Measurements from ENCODE around the gene ANKRD36C.
"Not testable (repeated sequence)": the region's sequence is repeated elsewhere in the genome, so short reads cannot be mapped to it uniquely, and the experiment has no call there.

Gene ANKRD36C

GRCh38 chr2:95789385-95789784, 202.2 kb downstream of the ANKRD36C start:
- H3K4me3 ChIP-seq (ENCODE audit: low read length); H3K36me3 ChIP-seq (ENCODE audit: control insufficient read depth, insufficient read depth, low read length, severe bottlenecking); H3K4me1 ChIP-seq (ENCODE audit: control insufficient read depth, insufficient read depth, low read length); H3K27me3 ChIP-seq (replicated peaks; ENCODE audit: control insufficient read depth, insufficient read depth, low read length); DNase-seq (ENCODE audit: low read depth); H3K9me3 ChIP-seq (ENCODE audit: control insufficient read depth, low read length); H3K9ac ChIP-seq (ENCODE audit: low read length): not testable (repeated sequence)

GRCh38 chr2:95788642-95789041, 203.0 kb downstream of the ANKRD36C start:
- not testable (repeated sequence) for H3K9me3 ChIP-seq (ENCODE audit: control insufficient read depth, low read length); H3K36me3 ChIP-seq (ENCODE audit: control insufficient read depth, insufficient read depth, low read length, severe bottlenecking); H3K9ac ChIP-seq (ENCODE audit: low read length); H3K4me3 ChIP-seq (ENCODE audit: low read length); DNase-seq (ENCODE audit: low read depth); H3K4me1 ChIP-seq (ENCODE audit: control insufficient read depth, insufficient read depth, low read length); H3K27me3 ChIP-seq (replicated peaks; ENCODE audit: control insufficient read depth, insufficient read depth, low read length)
